ENCODE results near the gene PLEKHA7. TPM values are rescaled to one million over a fixed set of nuclear protein-coding genes. Genes with fewer than 3 reads are reported as not detected.

Gene PLEKHA7
- polyA plus RNA-seq, 1 donor (not counting 4 experiments of a cell fraction or from before 2014, with no cell fraction given), result 1.4 TPM

DNA sequence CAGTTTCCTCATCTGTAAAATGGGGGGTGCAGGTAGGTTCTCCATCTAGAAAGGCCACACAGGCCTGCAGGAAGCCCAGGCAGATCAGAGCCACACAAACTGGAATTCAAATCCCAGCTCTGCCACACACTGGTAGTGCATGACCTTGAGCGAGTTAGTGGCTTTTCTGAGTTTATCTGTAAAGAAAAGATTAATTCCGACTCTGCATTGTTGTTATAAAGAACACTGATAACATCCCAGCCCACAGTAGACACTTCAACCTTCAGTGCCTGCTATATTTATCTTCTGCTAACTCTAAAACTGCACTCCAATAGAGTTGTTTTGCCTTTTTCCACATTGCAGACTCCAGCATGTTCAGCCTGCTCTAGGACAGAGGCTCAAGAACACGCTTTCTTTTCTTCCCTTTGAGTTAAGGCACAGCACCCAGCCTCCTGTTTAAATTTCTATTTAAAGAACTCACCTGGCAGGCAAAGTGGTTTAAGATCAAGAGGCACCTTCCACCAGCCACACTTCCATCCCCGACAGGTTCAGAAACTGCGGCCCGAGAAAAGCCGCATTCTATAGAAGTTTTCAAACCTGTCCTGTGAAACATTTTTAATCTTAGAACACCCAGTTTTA, 133.9 kb downstream of the PLEKHA7 start:
- FAIRE-seq (no peak), DNase-seq (ENCODE audit: low read depth, low spot score) (no peak)
- dilution Hi-C loops (cut with MboI; ENCODE audit: extremely low pct_ligation_motif_present, low sequenced_read_pairs), result no loop called here
- Histone ChIP-seq H3K4me3 (ENCODE audit: control insufficient read depth in 2 of 3, extremely low read depth in 1 of 3, insufficient read depth in 2 of 3, low read depth in 1 of 3, low read length in 3 of 3) (no peak overlapping the region), H2AFZ (ENCODE audit: control insufficient read depth, low read length) (no peak overlapping the region), H4K20me1 (ENCODE audit: control insufficient read depth, extremely low read depth, insufficient read depth, low read length) (no peaks in the 10 kb centered on the region), H3K27me3 (ENCODE audit: control insufficient read depth, extremely low read depth, insufficient read depth, low read length) (no peaks in the 10 kb centered on the region), H3K9me1 (ENCODE audit: control insufficient read depth, extremely low read depth, insufficient read depth, low read length) (no peaks in the 10 kb centered on the region), H3K36me3 (ENCODE audit: control insufficient read depth in 2 of 2, extremely low read depth in 1 of 2, insufficient read depth in 2 of 2, low read length in 2 of 2) (no peaks in the 10 kb centered on the region), H3K4me1 (ENCODE audit: control insufficient read depth, extremely low read depth, insufficient read depth, low read length) (peaks cover 48% of the 10 kb centered on the region), H3K4me2 (ENCODE audit: control insufficient read depth, extremely low read depth, insufficient read depth, low read depth, low read length) (no peak overlapping the region), H3K79me2 (ENCODE audit: control insufficient read depth, insufficient read depth, low read length) (no peaks in the 10 kb centered on the region), H3K27ac (ENCODE audit: control insufficient read depth, insufficient read depth, low read length) (no peak overlapping the region), H3K9ac (ENCODE audit: control insufficient read depth, extremely low read depth, insufficient read depth, low read length) (no peak overlapping the region), H3K9me3 (ENCODE audit: control insufficient read depth, low read depth, low read length) (no peaks in the 10 kb centered on the region)
- no peak for TF ChIP-seq EZH2 (IDR thresholded peaks at IDR 0.05; ENCODE audit: low read length)
- TF ChIP-seq, protein P1, sequence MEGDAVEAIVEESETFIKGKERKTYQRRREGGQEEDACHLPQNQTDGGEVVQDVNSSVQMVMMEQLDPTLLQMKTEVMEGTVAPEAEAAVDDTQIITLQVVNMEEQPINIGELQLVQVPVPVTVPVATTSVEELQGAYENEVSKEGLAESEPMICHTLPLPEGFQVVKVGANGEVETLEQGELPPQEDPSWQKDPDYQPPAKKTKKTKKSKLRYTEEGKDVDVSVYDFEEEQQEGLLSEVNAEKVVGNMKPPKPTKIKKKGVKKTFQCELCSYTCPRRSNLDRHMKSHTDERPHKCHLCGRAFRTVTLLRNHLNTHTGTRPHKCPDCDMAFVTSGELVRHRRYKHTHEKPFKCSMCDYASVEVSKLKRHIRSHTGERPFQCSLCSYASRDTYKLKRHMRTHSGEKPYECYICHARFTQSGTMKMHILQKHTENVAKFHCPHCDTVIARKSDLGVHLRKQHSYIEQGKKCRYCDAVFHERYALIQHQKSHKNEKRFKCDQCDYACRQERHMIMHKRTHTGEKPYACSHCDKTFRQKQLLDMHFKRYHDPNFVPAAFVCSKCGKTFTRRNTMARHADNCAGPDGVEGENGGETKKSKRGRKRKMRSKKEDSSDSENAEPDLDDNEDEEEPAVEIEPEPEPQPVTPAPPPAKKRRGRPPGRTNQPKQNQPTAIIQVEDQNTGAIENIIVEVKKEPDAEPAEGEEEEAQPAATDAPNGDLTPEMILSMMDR (optimal IDR thresholded peaks at IDR 0.05 in 1 of 3, IDR thresholded peaks at IDR 0.05 in 1 of 3, conservative IDR thresholded peaks at IDR 0.05 in 1 of 3; ENCODE audit: extremely low read depth in 1 of 3, insufficient read depth in 2 of 3, low read length in 3 of 3), result no peak

DNA sequence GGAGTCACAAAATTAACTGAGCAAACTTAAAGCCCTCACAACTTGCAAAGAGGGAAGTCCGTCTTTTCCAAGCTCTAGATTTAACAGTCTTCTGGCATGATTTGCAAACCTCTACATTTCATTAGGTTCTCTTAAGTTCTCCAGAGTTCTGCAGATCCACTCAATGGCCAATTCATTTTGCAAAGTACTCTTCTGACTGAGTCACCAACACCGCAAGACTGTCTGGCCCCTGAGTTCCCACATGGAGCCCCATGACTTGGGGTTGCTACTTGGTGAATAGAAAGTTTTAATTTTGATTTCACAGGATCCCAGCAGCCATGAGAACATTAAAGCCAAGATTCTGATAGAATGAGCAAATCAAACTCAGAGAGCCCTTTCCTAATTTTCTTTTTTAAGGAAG, 134.5 kb downstream of the PLEKHA7 start:
- no peak overlapping the region for H3K4me3 ChIP-seq (ENCODE audit: control insufficient read depth in 2 of 3, extremely low read depth in 1 of 3, insufficient read depth in 2 of 3, low read depth in 1 of 3, low read length in 3 of 3)
- H3K36me3 ChIP-seq (ENCODE audit: control insufficient read depth in 2 of 2, extremely low read depth in 1 of 2, insufficient read depth in 2 of 2, low read length in 2 of 2), result no peaks in the 10 kb centered on the region
- DNase-seq (ENCODE audit: low read depth, low spot score) (no peak), FAIRE-seq (no peak)
- H2AFZ ChIP-seq (ENCODE audit: control insufficient read depth, low read length), result no peak overlapping the region
- no peak overlapping the region for H3K27ac ChIP-seq (ENCODE audit: control insufficient read depth, insufficient read depth, low read length)
- H3K79me2 ChIP-seq (ENCODE audit: control insufficient read depth, insufficient read depth, low read length), result no peaks in the 10 kb centered on the region
- H3K9me1 ChIP-seq (ENCODE audit: control insufficient read depth, extremely low read depth, insufficient read depth, low read length), result no peaks in the 10 kb centered on the region
- H3K27me3 ChIP-seq (ENCODE audit: control insufficient read depth, extremely low read depth, insufficient read depth, low read length), result no peaks in the 10 kb centered on the region
- no peak overlapping the region for H3K4me2 ChIP-seq (ENCODE audit: control insufficient read depth, extremely low read depth, insufficient read depth, low read depth, low read length)
- H3K9me3 ChIP-seq (ENCODE audit: control insufficient read depth, low read depth, low read length), result no peaks in the 10 kb centered on the region
- no peaks in the 10 kb centered on the region for H4K20me1 ChIP-seq (ENCODE audit: control insufficient read depth, extremely low read depth, insufficient read depth, low read length)
- H3K9ac ChIP-seq (ENCODE audit: control insufficient read depth, extremely low read depth, insufficient read depth, low read length), result no peak overlapping the region
- H3K4me1 ChIP-seq (ENCODE audit: control insufficient read depth, extremely low read depth, insufficient read depth, low read length), result peaks cover 48% of the 10 kb centered on the region
- dilution Hi-C loops (cut with MboI; ENCODE audit: extremely low pct_ligation_motif_present, low sequenced_read_pairs), result no loop called here
- TF ChIP-seq EZH2 (IDR thresholded peaks at IDR 0.05; ENCODE audit: low read length), result no peak
- TF ChIP-seq, protein P1 (optimal IDR thresholded peaks at IDR 0.05 in 1 of 3, IDR thresholded peaks at IDR 0.05 in 1 of 3, conservative IDR thresholded peaks at IDR 0.05 in 1 of 3; ENCODE audit: extremely low read depth in 1 of 3, insufficient read depth in 2 of 3, low read length in 3 of 3), result no peak

Data from keratinocyte (primary cell).